Testis (tissue), 3 donors: Measurements from ENCODE around the gene TCF12. TPM values are rescaled to one million over a fixed set of nuclear protein-coding genes. Genes with fewer than 3 reads are reported as not detected.
"Not testable (repeated sequence)": the region's sequence is repeated elsewhere in the genome, so short reads cannot be mapped to it uniquely, and the experiment has no call there.

ENCODE experiments used
- DNase-seq: peaks from one replicate; pipeline ENCODE4 v3.0.0-alpha.2; 2019
- H3K27ac ChIP-seq, 2 donors: fragments of 200-600 bp; sonication (generic); one replicate each; pipeline ENCODE4 v1.5.1; 2019
- H3K27me3 ChIP-seq: fragments of 200-600 bp; sonication (generic); one replicate; pipeline ENCODE4 v1.5.1; 2019
- H3K36me3 ChIP-seq: fragments of 200-600 bp; sonication (generic); one replicate; pipeline ENCODE4 v1.5.1; 2017; ENCODE audit warnings: low read depth; ENCODE audit errors: missing control alignments
- H3K4me1 ChIP-seq: fragments of 200-600 bp; sonication (generic); one replicate; pipeline ENCODE4 v1.5.1; 2019
- H3K4me3 ChIP-seq, 2 donors: fragments of 200-600 bp; sonication (generic); one replicate each; pipeline ENCODE4 v1.5.1; 2017 to 2019
- H3K9me3 ChIP-seq: fragments of 200-600 bp; sonication (generic); one replicate; pipeline ENCODE4 v1.5.1; 2017
- CTCF ChIP-seq, 3 experiments: fragments of 450-650 bp in 2 of 3; fragments of 200-600 bp in 1 of 3; sonication (generic) in 1 of 3; IDR thresholded peaks; one replicate each; pipeline ENCODE4 v1.5.1; 2016 to 2019; ENCODE audit warnings: antibody characterized with exemption in 3 of 3, mild to moderate bottlenecking in 2 of 3, moderate library complexity in 1 of 3
- POLR2A ChIP-seq: fragments of 450-650 bp; IDR thresholded peaks from one replicate; pipeline ENCODE4 v1.6.1; 2017; ENCODE audit warnings: antibody characterized with exemption, mild to moderate bottlenecking, moderate library complexity
- WGBS, 2 donors: methylation state at CpG; one replicate each; pipeline ENCODE4 v1.1.5; 2018; 5-methylcytosine and 5-hydroxymethylcytosine counted together
- intact Hi-C: fragments of 100-400 bp; cut with DNase I; formaldehyde crosslinking; loops from one replicate; pipeline ENCODE4 v1.15.1; 2023; ENCODE audit warnings: low total_unique reads
- polyA plus RNA-seq: library from polyadenylated mRNA; stranded (reverse); fragments of 350-450 nt; fragmentation: Illumina TruSeq; extraction: RNeasy Lipid Tissue Mini Kit (QIAGEN cat#74804); gene quantifications from one replicate; pipeline ENCODE4 v1.2.3, GENCODE V29; 2014; ENCODE audit warnings: low read depth, low replicate concordance; ENCODE audit not compliant: insufficient read depth
- total RNA-seq, 2 donors: library from RNA; depleted of rRNA; stranded (reverse); fragments of >200 nt; gene quantifications; one replicate each; pipeline ENCODE4 v1.2.3, GENCODE V29; 2016

TCF12 gene
- total and polyA plus RNA-seq, 3 donors from 2014 or later, result 51.8 to 152 (median 146) TPM

GRCh38 chr15:56931639-56932508 lies 13.4 kb downstream of the TCF12 start:
- Histone ChIP-seq H3K27me3 (no peaks in the 10 kb centered on the region), H3K27ac (peak overlapping the region in 1 of 2 donors; percentile 5), H3K9me3 (no peaks in the 10 kb centered on the region), H3K4me1 (peaks cover 18% of the 10 kb centered on the region), H3K36me3 (no peaks in the 10 kb centered on the region), H3K4me3 (no peak overlapping the region)
- 13 to 36% methylated on average over 1 of the region's 1 CpG for WGBS, 2 donors
- TF ChIP-seq POLR2A (no peak), CTCF (IDR thresholded peaks at IDR 0.05) (no peak)
- intact Hi-C loops, result no loop called here
- no peak for DNase-seq

- H3K27me3 ChIP-seq, H3K4me3 ChIP-seq, DNase-seq, H3K9me3 ChIP-seq, intact Hi-C loops, H3K27ac ChIP-seq, H3K36me3 ChIP-seq: not testable (repeated sequence)
- peaks cover 18% of the 10 kb centered on the region for H3K4me1 ChIP-seq
- 93 to 94% methylated on average over 4 of the region's 4 CpGs for WGBS, 2 donors
Observed at GRCh38 chr15:56932509-56932868, 14.0 kb downstream of the TCF12 start.

- Histone ChIP-seq H3K27me3 (no peaks in the 10 kb centered on the region), H3K9me3 (no peaks in the 10 kb centered on the region), H3K4me3 (no peak overlapping the region), H3K27ac (no peak overlapping the region), H3K36me3 (no peaks in the 10 kb centered on the region), H3K4me1 (peaks cover 18% of the 10 kb centered on the region)
- TF ChIP-seq POLR2A (no peak), CTCF (IDR thresholded peaks at IDR 0.05) (no peak)
- DNase-seq, result no peak
- intact Hi-C loops, result no loop called here
- WGBS, 2 donors, result 30 to 32% methylated on average over 1 of the region's 1 CpG
Observed at GRCh38 chr15:56933410-56933809, 15.0 kb downstream of the TCF12 start.

GRCh38 chr15:56933811-56934210 lies 15.4 kb downstream of the TCF12 start:
- no peak overlapping the region for H3K4me3 ChIP-seq
- H3K27ac ChIP-seq, result no peak overlapping the region
- H3K4me1 ChIP-seq, result peaks cover 18% of the 10 kb centered on the region
- TF ChIP-seq CTCF (IDR thresholded peaks at IDR 0.05) (no peak), POLR2A (no peak)
- no peaks in the 10 kb centered on the region for H3K27me3 ChIP-seq
- H3K36me3 ChIP-seq, result no peaks in the 10 kb centered on the region
- intact Hi-C loops, result no loop called here
- no peaks in the 10 kb centered on the region for H3K9me3 ChIP-seq
- DNase-seq, result no peak

GRCh38 chr15:56934269-56934668 lies 15.8 kb downstream of the TCF12 start:
- Histone ChIP-seq H3K27ac (no peak overlapping the region), H3K27me3 (no peaks in the 10 kb centered on the region), H3K9me3 (no peaks in the 10 kb centered on the region), H3K4me3 (no peak overlapping the region), H3K36me3 (no peaks in the 10 kb centered on the region), H3K4me1 (peaks cover 18% of the 10 kb centered on the region)
- intact Hi-C loops, result no loop called here
- WGBS, 2 donors, result 64 to 67% methylated on average over 5 of the region's 5 CpGs
- DNase-seq, result no peak
- TF ChIP-seq POLR2A, result no peak
- no peak for TF ChIP-seq CTCF (IDR thresholded peaks at IDR 0.05)
